ENCODE data around the gene SH3RF2. TPM values are rescaled to one million over a fixed set of nuclear protein-coding genes. Genes with fewer than 3 reads are reported as not detected.

SH3RF2 gene
- total RNA-seq, 4 donors from 2014 or later, result 129 to 334 (median 160) TPM

GRCh38 chr5:146034127-146034526 lies 97.7 kb downstream of the SH3RF2 start:
- no peak overlapping the region for H3K4me3 ChIP-seq
- no peak overlapping the region for H3K27ac ChIP-seq
- H3K9me3 ChIP-seq, result no peaks in the 10 kb centered on the region
- no peak for DNase-seq (ENCODE audit: low spot score in 2 of 2)
- 75% methylated on average over 2 of the region's 2 CpGs for WGBS
- no peaks in the 10 kb centered on the region for H3K36me3 ChIP-seq
- no peak for TF ChIP-seq CTCF (IDR thresholded peaks at IDR 0.05)
- no peak for TF ChIP-seq EP300 (IDR thresholded peaks at IDR 0.05)
- TF ChIP-seq POLR2A (IDR thresholded peaks at IDR 0.05), result no peak
- TF ChIP-seq POLR2AphosphoS5 (IDR thresholded peaks at IDR 0.05), result no peak
- no peaks in the 10 kb centered on the region for H3K4me1 ChIP-seq
- no peaks in the 10 kb centered on the region for H3K27me3 ChIP-seq

- Histone ChIP-seq H3K9me3 (no peaks in the 10 kb centered on the region), H3K4me1 (no peaks in the 10 kb centered on the region), H3K4me3 (no peak overlapping the region), H3K36me3 (no peaks in the 10 kb centered on the region), H3K27me3 (no peaks in the 10 kb centered on the region), H3K27ac (no peak overlapping the region)
- TF ChIP-seq POLR2AphosphoS5 (IDR thresholded peaks at IDR 0.05), result no peak
- no peak for TF ChIP-seq POLR2A (IDR thresholded peaks at IDR 0.05)
- no peak for TF ChIP-seq EP300 (IDR thresholded peaks at IDR 0.05)
- no peak for TF ChIP-seq CTCF (IDR thresholded peaks at IDR 0.05)
- 93% methylated on average over 4 of the region's 4 CpGs for WGBS
- DNase-seq (ENCODE audit: low spot score in 2 of 2), result no peak
Measured at GRCh38 chr5:146034605-146035004, 98.2 kb downstream of the SH3RF2 start.

- Histone ChIP-seq H3K4me1 (peaks cover 30% of the 10 kb centered on the region), H3K9me3 (no peaks in the 10 kb centered on the region), H3K27ac (no peak overlapping the region), H3K36me3 (no peaks in the 10 kb centered on the region), H3K4me3 (no peak overlapping the region), H3K27me3 (no peaks in the 10 kb centered on the region)
- DNase-seq (ENCODE audit: low spot score in 2 of 2), result no peak
- no peak for TF ChIP-seq POLR2AphosphoS5 (IDR thresholded peaks at IDR 0.05)
- no peak for TF ChIP-seq POLR2A (IDR thresholded peaks at IDR 0.05)
- no peak for TF ChIP-seq CTCF (IDR thresholded peaks at IDR 0.05)
- TF ChIP-seq EP300 (IDR thresholded peaks at IDR 0.05), result no peak
- WGBS, result 47% methylated on average over 3 of the region's 3 CpGs
Measured at GRCh38 chr5:146039420-146039819, 103.0 kb downstream of the SH3RF2 start.

- H3K4me3 ChIP-seq, result no peak overlapping the region
- no peak for DNase-seq (ENCODE audit: low spot score in 2 of 2)
- 32% methylated on average over 3 of the region's 3 CpGs for WGBS
- H3K4me1 ChIP-seq, result peaks cover 30% of the 10 kb centered on the region
- TF ChIP-seq CTCF (IDR thresholded peaks at IDR 0.05), result no peak
- no peak for TF ChIP-seq POLR2AphosphoS5 (IDR thresholded peaks at IDR 0.05)
- TF ChIP-seq POLR2A (IDR thresholded peaks at IDR 0.05), result no peak
- H3K36me3 ChIP-seq, result no peaks in the 10 kb centered on the region
- peak overlapping the region; percentile 26 for H3K27ac ChIP-seq
- H3K9me3 ChIP-seq, result no peaks in the 10 kb centered on the region
- H3K27me3 ChIP-seq, result no peaks in the 10 kb centered on the region
Measured at GRCh38 chr5:146040527-146040926, 104.1 kb downstream of the SH3RF2 start.

GRCh38 chr5:146041180-146041789 lies 104.9 kb downstream of the SH3RF2 start:
- 68% methylated on average over 7 of the region's 10 CpGs for WGBS
- TF ChIP-seq CTCF (IDR thresholded peaks at IDR 0.05), result peak in 1 of 2 donors; percentile 17
- no peak for TF ChIP-seq POLR2AphosphoS5 (IDR thresholded peaks at IDR 0.05)
- Histone ChIP-seq H3K27ac (peak overlapping the region; percentile 9), H3K9me3 (no peaks in the 10 kb centered on the region), H3K4me3 (no peak overlapping the region), H3K36me3 (no peaks in the 10 kb centered on the region), H3K4me1 (peaks cover 30% of the 10 kb centered on the region), H3K27me3 (no peaks in the 10 kb centered on the region)
- DNase-seq (ENCODE audit: low spot score in 2 of 2), result no peak

All from suprapubic skin (tissue), 4 donors.